Astrocyte (in vitro differentiated cells and primary cell): ENCODE results near the gene KERA.

Source experiments
- CTCF ChIP-seq: IDR thresholded peaks from 2 replicates; pipeline ENCODE4 v1.5.1; 2011; ENCODE audit warnings: low read depth, mild to moderate bottlenecking, inconsistent platforms, low read length, moderate library complexity; ENCODE audit not compliant: insufficient read depth
- EZH2 ChIP-seq: IDR thresholded peaks from 2 replicates; pipeline ENCODE4 v1.6.1; 2012; ENCODE audit warnings: mild to moderate bottlenecking, low read length, inconsistent platforms; ENCODE audit not compliant: insufficient read depth

GRCh38 chr12:91078501-91078900 is 20.7 kb upstream of the KERA start:
- TF ChIP-seq CTCF (no peak), EZH2 (no peak)
